Heart left ventricle (tissue), 13 donors: ENCODE data around the gene TAF4.
"Not testable (repeated sequence)": the region's sequence is repeated elsewhere in the genome, so short reads cannot be mapped to it uniquely, and the experiment has no call there.

ENCODE experiments used
- POLR2A ChIP-seq, 2 donors: fragments of 450-650 bp; IDR thresholded peaks; one replicate each; pipeline ENCODE4 v1.6.1; 2017; ENCODE audit warnings: antibody characterized with exemption in 2 of 2, mild to moderate bottlenecking in 2 of 2, moderate library complexity in 2 of 2
- TF ChIP-seq, protein P1 (sequence below), 12 donors: fragments of 200-600 bp; sonication (generic) in 4 of 12; IDR thresholded peaks; one replicate each; pipeline versions ENCODE4 v1.5.0 to v1.8.0; 2018 to 2022; ENCODE audit warnings: antibody characterized with exemption in 12 of 12, mild to moderate bottlenecking in 5 of 12
- donor health status: ischemic (EF 13 %, LVEDD 7.1; RV severe dilation, severe dysfunction).
- donor health status: DM: no; HTN: yes; CAD: no.
- donor health status: DM: no; HTN: no; CAD: no.
- donor health status: ischemic (EF 25% LVEDD 6.9; RV normal size, moderate dysfunction).
- donor health status: ischemic (EF 25% LVEDD 5.7; RV mildly dilated, moderate dysfunction).
- donor health status: ischemic (EF 35%, LVEDD 5.7; RV mildly dilated, moderate dysfunction).
- donor health status: nonischemic (EF 11% LVEDD 7.7; RV severe dilation, severe dysfunction).
- donor health status: DM: yes; HTN: yes; CAD: no.
- donor health status: PGD.
- donor health status: ischemic (EF 29% LVEDD 5.4; RV normal size, mild dysfunction).
- donor health status: nonischemic (EF 23%, LVEDD 6.1; RV moderate dilation, normal function).

DNA sequence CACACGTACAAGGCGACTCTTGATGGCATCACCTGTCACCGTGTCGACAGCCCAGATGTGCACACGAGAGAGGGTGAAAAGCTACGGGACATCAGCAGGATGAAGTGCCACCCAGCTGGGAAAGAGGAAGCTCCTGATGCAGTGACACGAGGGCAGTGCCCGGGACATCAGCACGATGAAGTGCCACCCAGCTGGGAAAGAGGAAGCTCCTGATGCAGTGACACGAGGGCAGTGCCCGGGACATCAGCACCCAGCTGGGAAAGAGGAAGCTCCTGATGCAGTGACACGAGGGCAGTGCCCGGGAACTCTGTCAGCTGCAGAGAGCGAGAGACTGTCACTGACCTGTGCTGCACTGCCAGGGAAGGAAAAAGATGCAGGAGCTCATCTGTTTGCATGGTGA, 81.2 kb downstream of the TAF4 start:
- TF ChIP-seq, protein P1, sequence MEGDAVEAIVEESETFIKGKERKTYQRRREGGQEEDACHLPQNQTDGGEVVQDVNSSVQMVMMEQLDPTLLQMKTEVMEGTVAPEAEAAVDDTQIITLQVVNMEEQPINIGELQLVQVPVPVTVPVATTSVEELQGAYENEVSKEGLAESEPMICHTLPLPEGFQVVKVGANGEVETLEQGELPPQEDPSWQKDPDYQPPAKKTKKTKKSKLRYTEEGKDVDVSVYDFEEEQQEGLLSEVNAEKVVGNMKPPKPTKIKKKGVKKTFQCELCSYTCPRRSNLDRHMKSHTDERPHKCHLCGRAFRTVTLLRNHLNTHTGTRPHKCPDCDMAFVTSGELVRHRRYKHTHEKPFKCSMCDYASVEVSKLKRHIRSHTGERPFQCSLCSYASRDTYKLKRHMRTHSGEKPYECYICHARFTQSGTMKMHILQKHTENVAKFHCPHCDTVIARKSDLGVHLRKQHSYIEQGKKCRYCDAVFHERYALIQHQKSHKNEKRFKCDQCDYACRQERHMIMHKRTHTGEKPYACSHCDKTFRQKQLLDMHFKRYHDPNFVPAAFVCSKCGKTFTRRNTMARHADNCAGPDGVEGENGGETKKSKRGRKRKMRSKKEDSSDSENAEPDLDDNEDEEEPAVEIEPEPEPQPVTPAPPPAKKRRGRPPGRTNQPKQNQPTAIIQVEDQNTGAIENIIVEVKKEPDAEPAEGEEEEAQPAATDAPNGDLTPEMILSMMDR (IDR thresholded peaks at IDR 0.05) = not testable (repeated sequence)
- TF ChIP-seq POLR2A (IDR thresholded peaks at IDR 0.05) = not testable (repeated sequence)
